HFFc6 (cell line): ENCODE results near the gene C2CD5. TPM values are rescaled to one million over a fixed set of nuclear protein-coding genes. Genes with fewer than 3 reads are reported as not detected.

ENCODE experiments used
- DNase-seq: peaks from one replicate; pipeline ENCODE4 v3.0.0-alpha.2; 2018
- H3K27ac Mint-ChIP-seq: 2 replicates; pipeline ENCODE4 v1.8.0; 2020; ENCODE audit warnings: mild to moderate bottlenecking, mixed read lengths
- H3K27me3 Mint-ChIP-seq: 2 replicates; pipeline ENCODE4 v1.8.0; 2021; ENCODE audit warnings: mild to moderate bottlenecking, moderate library complexity, mixed read lengths; ENCODE audit not compliant: insufficient read depth
- H3K36me3 Mint-ChIP-seq: 2 replicates; pipeline ENCODE4 v1.8.0; 2021; ENCODE audit warnings: low read depth, mixed read lengths
- H3K4me1 Mint-ChIP-seq: 2 replicates; pipeline ENCODE4 v1.8.0; 2020; ENCODE audit warnings: low read depth, mixed read lengths
- H3K4me3 Mint-ChIP-seq: 2 replicates; pipeline ENCODE4 v1.8.0; 2020; ENCODE audit warnings: mild to moderate bottlenecking, moderate library complexity, mixed read lengths
- H3K9me3 Mint-ChIP-seq: 2 replicates; pipeline ENCODE4 v1.8.0; 2020; ENCODE audit warnings: mild to moderate bottlenecking, mixed read lengths
- total RNA-seq, 6 experiments: library from RNA; stranded (reverse); fragmentation: NEBNext Ultra II Directional; extraction: Animal tissue kit (Norgen Biotek cat#: 25700); gene quantifications; 2 replicates in 1 of 6; 3 replicates in 5 of 6; pipeline ENCODE4 v1.2.3, GENCODE V29; 2021
- TF ChIP-seq, protein P1 (sequence below): fragments of 200-600 bp; sonication (generic); IDR thresholded peaks from 2 replicates; pipeline ENCODE4 v1.5.0; 2021; ENCODE audit warnings: antibody characterized with exemption, mild to moderate bottlenecking

Gene C2CD5
- total RNA-seq, 6 experiments from 2014 or later: 17.7 to 23.1 (median 20.7) TPM

DNA sequence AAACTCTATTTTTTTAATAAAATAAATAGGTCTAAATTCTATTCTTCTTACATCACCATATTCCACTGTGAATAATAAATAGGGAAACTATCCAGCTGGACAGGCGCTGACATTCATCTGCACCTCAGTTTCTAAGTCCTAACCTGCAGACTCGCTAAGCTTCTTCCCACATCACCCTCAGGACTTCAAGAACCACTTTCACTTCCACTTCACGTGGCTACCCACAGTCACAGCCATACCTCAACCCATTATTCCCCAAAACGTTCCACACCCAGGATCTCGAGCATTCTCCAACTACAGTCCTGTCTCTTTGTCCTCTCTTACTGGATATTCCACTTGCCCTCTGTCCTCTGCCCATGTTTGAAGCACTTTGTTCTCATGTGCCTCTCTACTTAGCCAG is 71.1 kb downstream of the C2CD5 start:
- Mint-ChIP-seq H3K9me3 (no peaks in the 10 kb centered on the region), H3K36me3 (peaks cover 31% of the 10 kb centered on the region), H3K27me3 (no peaks in the 10 kb centered on the region; the same call in none of the 2 replicates), H3K27ac (peak overlapping the region; percentile 1; the same call in 1 of the 2 replicates), H3K4me3 (no peak overlapping the region), H3K4me1 (peaks cover 17% of the 10 kb centered on the region)
- DNase-seq: no peak
- TF ChIP-seq, protein P1, sequence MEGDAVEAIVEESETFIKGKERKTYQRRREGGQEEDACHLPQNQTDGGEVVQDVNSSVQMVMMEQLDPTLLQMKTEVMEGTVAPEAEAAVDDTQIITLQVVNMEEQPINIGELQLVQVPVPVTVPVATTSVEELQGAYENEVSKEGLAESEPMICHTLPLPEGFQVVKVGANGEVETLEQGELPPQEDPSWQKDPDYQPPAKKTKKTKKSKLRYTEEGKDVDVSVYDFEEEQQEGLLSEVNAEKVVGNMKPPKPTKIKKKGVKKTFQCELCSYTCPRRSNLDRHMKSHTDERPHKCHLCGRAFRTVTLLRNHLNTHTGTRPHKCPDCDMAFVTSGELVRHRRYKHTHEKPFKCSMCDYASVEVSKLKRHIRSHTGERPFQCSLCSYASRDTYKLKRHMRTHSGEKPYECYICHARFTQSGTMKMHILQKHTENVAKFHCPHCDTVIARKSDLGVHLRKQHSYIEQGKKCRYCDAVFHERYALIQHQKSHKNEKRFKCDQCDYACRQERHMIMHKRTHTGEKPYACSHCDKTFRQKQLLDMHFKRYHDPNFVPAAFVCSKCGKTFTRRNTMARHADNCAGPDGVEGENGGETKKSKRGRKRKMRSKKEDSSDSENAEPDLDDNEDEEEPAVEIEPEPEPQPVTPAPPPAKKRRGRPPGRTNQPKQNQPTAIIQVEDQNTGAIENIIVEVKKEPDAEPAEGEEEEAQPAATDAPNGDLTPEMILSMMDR: no peak

DNA sequence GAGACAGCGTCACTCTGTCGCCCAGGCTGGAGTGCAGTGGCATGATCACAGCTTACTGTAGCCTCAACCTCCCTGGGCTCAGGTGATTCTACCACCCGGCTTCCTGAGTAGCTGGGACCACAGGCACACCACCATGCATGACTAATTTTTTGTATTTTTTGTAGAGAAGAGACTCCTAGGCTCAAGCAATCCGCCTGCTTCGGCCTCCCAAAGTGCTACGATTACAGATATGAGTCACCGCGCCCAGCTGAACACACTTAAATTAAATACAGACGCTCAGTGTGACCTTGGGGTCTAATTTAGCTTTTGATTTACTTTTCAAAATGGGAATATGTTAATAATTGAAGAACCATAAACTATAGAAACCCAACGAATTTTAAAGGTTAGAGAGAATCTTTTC is 77.2 kb downstream of the C2CD5 start:
- DNase-seq: peak; percentile 52
- H3K4me1 Mint-ChIP-seq: peaks cover 7% of the 10 kb centered on the region
- TF ChIP-seq, protein P1: no peak
- H3K36me3 Mint-ChIP-seq: peaks cover 8% of the 10 kb centered on the region; the same call in 1 of the 2 replicates
- no peaks in the 10 kb centered on the region for H3K27me3 Mint-ChIP-seq
- H3K27ac Mint-ChIP-seq: peak overlapping the region; percentile 44; the same call in 1 of the 2 replicates
- H3K4me3 Mint-ChIP-seq: peak overlapping the region; percentile 21; the same call in 1 of the 2 replicates
- H3K9me3 Mint-ChIP-seq: no peaks in the 10 kb centered on the region

DNA sequence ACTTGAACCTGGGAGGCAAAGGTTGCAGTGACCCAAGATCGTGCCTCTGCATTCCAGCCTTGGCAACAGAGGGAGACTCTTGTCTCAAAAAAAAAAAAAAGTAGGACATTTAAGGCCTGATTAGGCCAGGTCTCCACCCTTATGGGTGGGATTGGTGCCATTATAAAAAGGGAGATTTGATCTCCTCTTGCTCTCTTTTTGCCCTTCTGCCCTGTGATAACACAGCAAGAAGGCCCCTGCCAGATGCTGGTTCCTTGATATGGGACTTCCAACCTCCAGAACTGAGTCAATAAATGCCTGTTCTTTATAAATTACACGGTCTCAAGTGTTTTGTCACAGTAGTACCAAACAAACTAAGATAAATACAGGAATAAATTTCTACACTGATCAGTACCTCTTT is 81.0 kb downstream of the C2CD5 start:
- TF ChIP-seq, protein P1: no peak
- Mint-ChIP-seq H3K36me3 (peaks cover 4% of the 10 kb centered on the region; the same call in 1 of the 2 replicates), H3K4me1 (peaks cover 7% of the 10 kb centered on the region), H3K4me3 (no peak overlapping the region), H3K9me3 (no peaks in the 10 kb centered on the region), H3K27ac (no peak overlapping the region), H3K27me3 (no peaks in the 10 kb centered on the region)
- no peak for DNase-seq

DNA sequence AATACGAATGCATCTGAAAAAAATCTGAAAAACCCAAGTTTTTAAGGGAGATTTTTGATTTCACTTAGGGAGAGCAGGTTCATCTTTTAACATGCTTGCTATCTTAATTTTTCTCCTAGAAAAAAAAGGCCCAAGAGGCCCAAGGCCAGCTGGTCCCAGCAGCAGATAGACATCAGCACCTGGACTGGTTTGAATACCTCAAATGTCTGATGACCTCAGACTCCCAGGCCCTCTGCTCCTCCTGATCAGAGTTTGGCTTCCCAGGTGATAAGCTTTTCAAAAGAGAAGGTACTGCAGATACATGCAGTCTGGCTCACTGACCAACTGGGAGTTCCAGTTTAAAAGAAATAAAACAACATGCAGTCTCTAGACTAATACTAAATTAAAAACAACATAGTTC is 82.6 kb downstream of the C2CD5 start:
- no peak for DNase-seq
- Mint-ChIP-seq H3K27me3 (no peaks in the 10 kb centered on the region), H3K27ac (no peak overlapping the region), H3K4me3 (no peak overlapping the region), H3K4me1 (no peaks in the 10 kb centered on the region; the same call in 1 of the 2 replicates), H3K9me3 (no peaks in the 10 kb centered on the region), H3K36me3 (peaks cover 4% of the 10 kb centered on the region; the same call in 1 of the 2 replicates)
- TF ChIP-seq, protein P1: no peak

DNA sequence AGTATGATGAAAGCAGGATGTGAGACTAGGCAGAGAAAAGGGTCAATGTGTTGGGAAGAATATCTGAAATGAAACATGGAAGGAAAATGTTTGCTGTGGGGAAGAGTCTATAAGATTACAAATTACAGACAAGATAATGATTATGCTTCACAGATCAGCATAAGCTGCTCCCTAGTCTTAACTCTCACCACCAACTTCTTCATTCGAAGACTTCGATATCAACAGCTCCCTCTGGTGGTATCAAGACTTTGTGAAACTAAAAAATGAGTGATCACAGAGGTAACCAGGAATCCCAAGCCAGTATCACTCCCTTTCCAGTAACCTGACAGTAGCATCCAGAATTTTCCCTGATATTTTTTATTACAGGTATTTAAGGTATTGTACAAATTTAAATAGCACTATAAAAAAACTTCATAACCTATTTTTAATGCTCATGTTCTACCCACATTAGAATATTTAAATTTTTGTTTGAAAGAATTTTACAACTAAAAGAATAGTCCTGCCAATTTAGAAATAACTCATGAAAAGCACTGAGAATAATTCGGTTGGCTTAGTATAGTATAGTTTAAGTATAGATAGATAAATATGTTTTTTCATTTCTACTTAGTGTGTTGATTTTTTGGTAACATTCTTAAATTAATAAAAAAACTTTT is 84.4 kb downstream of the C2CD5 start:
- no peaks in the 10 kb centered on the region for H3K4me1 Mint-ChIP-seq
- DNase-seq: peak; percentile 48
- no peak overlapping the region for H3K4me3 Mint-ChIP-seq
- H3K36me3 Mint-ChIP-seq: no peaks in the 10 kb centered on the region
- no peaks in the 10 kb centered on the region for H3K27me3 Mint-ChIP-seq
- TF ChIP-seq, protein P1: peak; percentile 85
- H3K9me3 Mint-ChIP-seq: no peaks in the 10 kb centered on the region
- H3K27ac Mint-ChIP-seq: no peak overlapping the region
